Measurements from ENCODE around the gene LRCH2. TPM values are rescaled to one million over a fixed set of nuclear protein-coding genes. Genes with fewer than 3 reads are reported as not detected.
A peak's percentile ranks its signal among the peaks of the same experiment; 100 is the strongest.

The LRCH2 gene
- total RNA-seq, 2 donors from 2014 or later, result 6.1 to 8.4 TPM

- no peak for DNase-seq (ENCODE audit: low spot score)
- intact Hi-C loops (cut with DNase I), result no loop called here
These were observed 121.5 kb downstream of the LRCH2 start for GRCh38 chrX:115112411-115112810.

GRCh38 chrX:115098897-115099296 is 135.0 kb downstream of the LRCH2 start:
- intact Hi-C loops (cut with DNase I), result no loop called here
- DNase-seq (ENCODE audit: low spot score), result no peak

GRCh38 chrX:115093191-115093590 is 140.7 kb downstream of the LRCH2 start:
- intact Hi-C loops (cut with DNase I), result no loop called here

GRCh38 chrX:115089419-115089818 is 144.5 kb downstream of the LRCH2 start:
- intact Hi-C loops (cut with DNase I), result no loop called here

More at GRCh38 chrX:115093191-115093590, 140.7 kb downstream of the LRCH2 start:
- DNase-seq (ENCODE audit: low spot score), result no peak

GRCh38 chrX:115068896-115069295 is 165.0 kb downstream of the LRCH2 start:
- DNase-seq (ENCODE audit: low spot score), result peak; percentile 74
- intact Hi-C loops (cut with DNase I), result no loop called here

More at GRCh38 chrX:115089419-115089818, 144.5 kb downstream of the LRCH2 start:
- DNase-seq (ENCODE audit: low spot score), result no peak

GRCh38 chrX:115067812-115068211 is 166.1 kb downstream of the LRCH2 start:
- intact Hi-C loops (cut with DNase I), result no loop called here
- DNase-seq (ENCODE audit: low spot score), result no peak

GRCh38 chrX:115065304-115065703 is 168.6 kb downstream of the LRCH2 start:
- intact Hi-C loops (cut with DNase I), result no loop called here
- no peak for DNase-seq (ENCODE audit: low spot score)

Other genes with a start within 250 kb of the LRCH2 start
- gene IL13RA2, start 216.5 kb downstream of the LRCH2 start, total RNA-seq, result under 1 TPM in 1 of 2 donors, not detected in 1; 0.38 TPM
- gene RBMXL3, start 44.7 kb downstream of the LRCH2 start, total RNA-seq, result not detected
- not detected for gene LUZP4, start 55.6 kb upstream of the LRCH2 start, total RNA-seq